Kidney (tissue), 14 donors: ENCODE data around the gene DIAPH1. TPM values are rescaled to one million over a fixed set of nuclear protein-coding genes. Genes with fewer than 3 reads are reported as not detected.

Source experiments
- DNase-seq, 5 donors: peaks; one replicate each; pipeline ENCODE4 v3.0.0-alpha.2; 2013 to 2020
- FAIRE-seq: peaks from 2 replicates; lab custom pipeline; 2012; peaks lifted over from hg19 to GRCh38; lab: Jason Lieb, UNC
- H3K27ac ChIP-seq, 2 donors: one replicate each; pipeline ENCODE4 v1.7.0; 2013; ENCODE audit warnings: low read depth in 2 of 2, low read length in 2 of 2, inconsistent platforms in 1 of 2
- H3K27me3 ChIP-seq: one replicate; pipeline ENCODE4 v1.7.1; 2013; ENCODE audit warnings: low read length, inconsistent platforms; ENCODE audit not compliant: control insufficient read depth, insufficient read depth
- H3K36me3 ChIP-seq, 3 donors: one replicate each; pipeline versions ENCODE4 v1.7.0 to v1.7.1; 2013; ENCODE audit warnings: low read length in 3 of 3, control low read depth in 1 of 3, inconsistent platforms in 1 of 3; ENCODE audit not compliant: insufficient read depth in 3 of 3, control insufficient read depth in 2 of 3
- H3K4me1 ChIP-seq, 3 donors: one replicate each; pipeline versions ENCODE4 v1.7.0 to v1.7.1; 2013; ENCODE audit warnings: low read length in 3 of 3, inconsistent platforms in 1 of 3, low read depth in 1 of 3; ENCODE audit not compliant: control insufficient read depth in 2 of 3, insufficient read depth in 2 of 3
- H3K4me3 ChIP-seq, 3 donors: one replicate each; pipeline versions ENCODE4 v1.7.0 to v1.8.1; 2013; ENCODE audit warnings: low read length in 3 of 3, control low read depth in 1 of 3, inconsistent platforms in 1 of 3
- H3K9ac ChIP-seq, 3 donors: one replicate each; pipeline versions ENCODE4 v1.7.0 to v1.7.1; 2013; ENCODE audit warnings: low read length in 3 of 3, control low read depth in 1 of 3, inconsistent platforms in 1 of 3
- H3K9me3 ChIP-seq, 3 donors: one replicate each; pipeline versions ENCODE4 v1.7.0 to v1.7.1; 2013; ENCODE audit warnings: low read length in 3 of 3, control low read depth in 1 of 3, inconsistent platforms in 1 of 3; ENCODE audit not compliant: control insufficient read depth in 2 of 3, insufficient read depth in 1 of 3
- CTCF ChIP-seq: IDR thresholded peaks from 3 replicates; pipeline ENCODE4 v1.5.1; 2012; ENCODE audit warnings: mild to moderate bottlenecking, moderate library complexity, borderline replicate concordance; ENCODE audit not compliant: insufficient read depth; ENCODE audit errors: extremely low read depth
- intact Hi-C: fragments of 100-400 bp; cut with DNase I; formaldehyde crosslinking; loops from one replicate; pipeline ENCODE4 v1.11.1; 2022
- polyA plus RNA-seq: library from polyadenylated mRNA; stranded (reverse); fragments of 350-450 nt; fragmentation: Illumina TruSeq; extraction: RNeasy Lipid Tissue Mini Kit (QIAGEN cat#74804); gene quantifications from one replicate; pipeline ENCODE4 v1.2.3, GENCODE V29; 2014; ENCODE audit warnings: low read depth, low replicate concordance; ENCODE audit not compliant: insufficient read depth
- total RNA-seq: library from RNA; stranded (reverse); fragmentation: NEBNext Ultra II Directional; extraction: Animal tissue kit (Norgen Biotek cat#: 25700); gene quantifications from one replicate; pipeline ENCODE4 v1.2.1, GENCODE V29; 2021
- donor health status: control.
- donor health status: control.
- donor health status: control.
- donor health status: control.
- donor health status: control.
- donor health status: DM: yes; HTN: yes; CAD: no.
- donor health status: Normal renal cell carcinoma (clear cell type).

DIAPH1 gene
- total and polyA plus RNA-seq, 2 donors from 2014 or later = 60.6 to 156 TPM

GRCh38 chr5:141651728-141652105, 32.9 kb upstream of the DIAPH1 start:
- DNase-seq (peak in 2 of 5 donors; percentile 14 to 16), FAIRE-seq (no peak)
- H3K4me3 ChIP-seq = peak overlapping the region; percentile 39 to 69 (median 58)
- TF ChIP-seq CTCF = no peak
- H3K36me3 ChIP-seq = no peaks in the 10 kb centered on the region
- intact Hi-C loops = no loop called here
- H3K9me3 ChIP-seq = no peaks in the 10 kb centered on the region
- H3K9ac ChIP-seq = peak overlapping the region in 1 of 3 donors; percentile 61
- H3K4me1 ChIP-seq = peaks cover 0 to 4% (median 0%) of the 10 kb centered on the region in 3 donors
- no peaks in the 10 kb centered on the region for H3K27me3 ChIP-seq
- no peak overlapping the region for H3K27ac ChIP-seq

- DNase-seq (peak; percentile 82 to 96 (median 92)), FAIRE-seq (no peak)
- intact Hi-C loops = no loop called here
- Histone ChIP-seq H3K27ac (no peak within 1 kb of the TSS), H3K27me3 (no peaks in the 10 kb centered on the region), H3K4me3 (peak within 1 kb of the TSS; percentile 58 to 69 (median 62)), H3K9me3 (no peaks in the 10 kb centered on the region), H3K36me3 (no peaks in the 10 kb centered on the region), H3K9ac (peak within 1 kb of the TSS in 2 of 3 donors; percentile 26 to 61), H3K4me1 (peaks cover 0 to 4% (median 0%) of the 10 kb centered on the region in 3 donors)
- TF ChIP-seq CTCF = no peak
Measured at GRCh38 chr5:141650851-141651727, 32.3 kb upstream of the DIAPH1 start, which contains the start of gene FCHSD1. Gene FCHSD1, minus strand, starts transcription at chr5:141651418. Its CDS starts 50 bp downstream, at chr5:141651368.

- H3K27me3 ChIP-seq = no peaks in the 10 kb centered on the region
- H3K9me3 ChIP-seq = no peaks in the 10 kb centered on the region
- no peak overlapping the region for H3K4me3 ChIP-seq
- no peaks in the 10 kb centered on the region for H3K36me3 ChIP-seq
- H3K4me1 ChIP-seq = peaks cover 0 to 4% (median 0%) of the 10 kb centered on the region in 3 donors
- H3K9ac ChIP-seq = no peak overlapping the region
- intact Hi-C loops = no loop called here
- TF ChIP-seq CTCF = no peak
- FAIRE-seq = no peak
- no peak for DNase-seq
- H3K27ac ChIP-seq = no peak overlapping the region
Measured at GRCh38 chr5:141649972-141650371, 31.2 kb upstream of the DIAPH1 start.
